HG02571 (cell line): ENCODE results near the gene CACNG7.
A peak's percentile ranks its signal among the peaks of the same experiment; 100 is the strongest.
"Not testable (repeated sequence)": the region's sequence is repeated elsewhere in the genome, so short reads cannot be mapped to it uniquely, and the experiment has no call there.

ENCODE experiments used
- ATAC-seq: cut with Tn5 transposase; IDR thresholded peaks from one replicate; pipeline ENCODE4 v1.9.1; 2021; ENCODE audit warnings: mild to moderate bottlenecking, moderate library complexity; ENCODE audit not compliant: unreplicated experiment

The CACNG7 gene, protein sequence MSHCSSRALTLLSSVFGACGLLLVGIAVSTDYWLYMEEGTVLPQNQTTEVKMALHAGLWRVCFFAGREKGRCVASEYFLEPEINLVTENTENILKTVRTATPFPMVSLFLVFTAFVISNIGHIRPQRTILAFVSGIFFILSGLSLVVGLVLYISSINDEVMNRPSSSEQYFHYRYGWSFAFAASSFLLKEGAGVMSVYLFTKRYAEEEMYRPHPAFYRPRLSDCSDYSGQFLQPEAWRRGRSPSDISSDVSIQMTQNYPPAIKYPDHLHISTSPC

DNA sequence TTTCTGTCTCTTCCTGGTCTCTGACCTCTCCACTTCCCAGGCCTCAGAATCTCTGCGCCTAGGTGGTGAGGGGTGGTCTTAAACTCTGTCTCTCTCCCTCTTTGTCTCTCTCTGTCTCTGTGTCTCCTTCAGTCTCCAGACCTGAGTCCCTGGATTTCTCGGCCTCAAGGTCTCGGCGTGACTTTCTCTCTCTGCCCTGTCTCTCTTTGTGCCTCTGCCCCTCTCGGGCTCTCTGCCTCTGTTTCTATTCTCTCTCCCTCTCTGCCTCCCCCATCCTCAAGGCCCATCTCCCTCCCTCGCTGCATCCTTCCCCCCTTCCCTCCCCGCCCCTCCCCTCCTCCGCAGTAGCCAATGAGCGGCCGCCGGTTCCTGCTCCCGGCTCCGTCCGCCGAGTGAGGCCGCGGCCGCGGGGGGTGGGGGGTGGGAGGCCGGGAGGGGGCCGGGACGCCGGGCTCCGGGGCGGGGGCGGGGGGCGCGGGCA, at the start of gene CACNG7:
TSS of gene CACNG7 (plus strand) at position 344 of the 481 bp plus-strand sequence. CDS start 3,554 bp downstream, outside the sequence.
- no peak for ATAC-seq

DNA sequence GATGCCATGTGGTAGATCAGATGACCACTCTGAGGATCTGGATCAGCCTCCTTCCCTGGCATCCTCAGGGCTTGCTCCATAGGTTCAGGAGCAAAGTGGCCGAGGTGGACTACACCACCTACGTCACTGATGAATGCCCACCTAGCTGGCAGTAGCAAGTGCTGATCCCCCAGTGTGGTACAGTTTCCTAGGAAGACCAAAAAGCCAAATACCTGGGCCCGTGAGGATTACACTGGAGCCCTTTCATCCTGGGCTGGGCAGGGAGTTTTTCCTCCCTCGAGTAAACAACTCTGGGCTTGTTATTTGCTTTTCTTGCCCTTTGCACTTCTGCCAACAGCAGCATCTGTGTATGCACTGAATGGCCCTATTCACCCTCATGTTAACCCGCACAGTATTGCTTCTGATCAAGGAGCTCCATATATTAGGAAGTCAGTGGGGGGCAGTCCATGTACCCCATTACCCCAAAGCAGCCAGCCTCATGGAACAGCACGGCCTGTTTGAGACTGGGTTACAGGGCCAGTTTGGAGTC, 44.7 kb upstream of the CACNG7 start:
- ATAC-seq = no peak

DNA sequence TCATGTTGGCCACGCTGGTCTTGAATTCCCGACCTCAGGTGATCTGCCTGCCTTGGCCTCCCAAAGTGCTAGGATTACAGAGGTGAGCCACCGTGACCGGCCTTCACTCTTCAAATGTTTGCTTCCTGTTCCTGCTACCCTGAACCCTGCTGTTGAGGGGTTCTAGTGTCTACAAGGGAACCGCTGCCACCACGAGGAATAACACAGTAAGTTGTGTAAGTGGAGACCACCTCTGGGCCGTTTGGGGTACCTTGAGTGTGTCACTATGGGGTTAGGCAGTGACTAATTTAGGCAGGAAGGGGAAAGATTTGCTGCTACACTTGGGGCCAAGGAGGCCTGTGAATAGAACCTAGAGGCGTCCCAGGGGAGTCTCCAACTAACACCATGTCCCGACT, 43.6 kb upstream of the CACNG7 start:
- ATAC-seq = no peak

DNA sequence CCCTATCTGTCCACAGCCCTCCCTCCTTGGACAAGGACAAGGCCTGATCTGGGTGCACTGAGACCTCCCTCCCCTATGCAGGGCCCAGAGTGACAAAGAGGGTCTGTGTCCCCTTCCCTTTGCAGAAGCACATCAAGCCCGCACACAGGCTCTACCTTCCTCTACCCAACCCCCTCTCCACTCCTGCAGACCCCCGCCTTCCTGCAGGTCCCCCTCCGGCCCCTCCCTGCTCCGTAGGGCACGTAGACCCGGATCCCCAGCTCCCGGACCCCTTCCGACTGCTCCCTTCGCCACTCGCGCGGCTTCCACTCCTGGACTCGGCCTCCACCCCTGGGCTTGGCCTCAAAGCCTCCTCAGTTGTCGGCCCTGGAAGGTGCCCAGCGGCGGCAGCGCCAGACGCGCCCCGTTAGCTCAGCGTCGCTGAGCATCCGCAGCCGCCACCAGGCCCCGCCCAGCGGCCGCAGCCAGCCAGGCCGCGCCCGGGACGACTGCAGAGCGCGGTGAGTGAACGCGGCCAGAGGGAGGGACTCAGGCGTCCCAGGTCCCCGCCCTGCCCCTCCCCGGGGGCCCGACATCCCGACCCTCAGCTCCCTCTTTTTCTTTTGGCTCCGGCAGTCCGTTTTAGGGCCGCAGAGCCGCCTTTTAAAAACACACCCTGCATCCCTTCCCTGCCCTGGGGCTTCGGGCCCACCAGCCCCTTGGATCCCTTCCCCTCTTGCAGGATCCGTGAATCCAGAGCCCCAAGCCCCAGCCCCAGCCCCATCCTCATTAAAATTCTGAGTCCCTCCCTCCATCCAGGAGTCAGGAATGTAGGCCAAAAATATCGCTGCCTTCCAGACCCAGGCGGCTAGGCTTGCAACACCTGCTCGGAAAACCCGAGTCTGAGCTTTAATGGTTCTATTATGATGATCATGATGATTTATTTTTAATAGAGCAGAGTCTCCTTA, 42.9 kb upstream of the CACNG7 start:
- no peak for ATAC-seq

DNA sequence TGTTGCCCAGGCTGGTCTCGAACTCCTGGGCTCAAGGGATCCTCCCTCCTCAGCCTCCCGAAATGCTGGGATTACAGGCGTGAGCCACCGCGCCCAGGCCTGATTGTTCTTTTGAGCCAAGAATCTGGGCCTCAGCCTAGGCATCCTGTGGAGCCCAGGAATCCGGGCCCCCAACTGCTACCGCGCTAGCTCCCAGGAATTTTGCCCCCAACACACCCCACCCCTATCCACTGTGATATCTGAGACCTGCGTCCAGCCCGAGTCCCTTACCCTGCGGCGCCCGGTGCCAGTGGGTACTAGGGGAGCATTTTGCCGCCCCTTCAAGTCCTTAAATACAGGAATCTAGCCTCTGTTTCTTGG, 42.2 kb upstream of the CACNG7 start:
- ATAC-seq = no peak

DNA sequence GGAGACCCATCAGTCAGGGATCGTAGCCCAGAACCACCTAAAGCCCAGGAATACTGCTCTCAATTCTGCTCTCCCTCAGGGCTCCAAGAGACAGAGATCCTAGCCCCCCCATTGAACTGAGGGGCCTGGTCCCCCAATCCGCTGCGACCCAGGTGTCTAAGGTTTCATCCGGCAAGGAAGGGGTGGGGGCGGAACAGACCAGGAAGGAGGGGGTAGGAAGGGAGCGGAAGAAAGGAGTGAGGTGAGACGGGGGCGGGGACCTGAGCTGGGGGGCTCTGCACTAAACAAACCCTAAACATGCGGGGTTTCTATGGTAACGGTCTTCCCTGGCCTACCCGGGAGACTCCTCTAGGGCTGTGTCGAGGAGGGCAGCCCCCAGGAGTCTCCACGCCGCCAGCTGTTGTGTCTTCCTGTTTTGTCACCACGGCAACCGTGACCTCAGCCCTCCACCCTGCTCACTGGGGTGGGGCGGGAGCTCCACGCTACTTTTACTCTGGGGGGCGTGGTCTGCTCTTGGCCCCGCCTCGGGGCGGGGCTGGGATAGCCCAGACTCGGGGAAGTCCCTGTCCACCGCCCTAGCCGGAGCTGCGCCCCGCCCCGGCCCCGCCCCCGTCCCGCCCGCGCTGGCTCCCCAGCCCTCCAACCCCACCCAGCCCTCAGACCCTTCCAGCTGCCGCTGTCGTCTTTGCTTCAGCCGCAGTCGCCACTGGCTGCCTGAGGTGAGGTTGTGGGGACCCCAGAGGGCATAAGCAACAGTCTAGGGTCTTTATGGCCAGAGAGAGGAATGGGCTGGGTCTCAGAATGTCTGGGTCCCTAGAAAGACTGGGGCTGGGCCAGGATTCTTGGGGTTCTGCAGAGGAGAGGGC, 41.6 kb upstream of the CACNG7 start, which contains the start of gene MYADM:
TSS of gene MYADM (plus strand) at position 659 of the 866 bp plus-strand sequence. CDS start 5,647 bp downstream, outside the sequence.
- ATAC-seq = peak; percentile 58

DNA sequence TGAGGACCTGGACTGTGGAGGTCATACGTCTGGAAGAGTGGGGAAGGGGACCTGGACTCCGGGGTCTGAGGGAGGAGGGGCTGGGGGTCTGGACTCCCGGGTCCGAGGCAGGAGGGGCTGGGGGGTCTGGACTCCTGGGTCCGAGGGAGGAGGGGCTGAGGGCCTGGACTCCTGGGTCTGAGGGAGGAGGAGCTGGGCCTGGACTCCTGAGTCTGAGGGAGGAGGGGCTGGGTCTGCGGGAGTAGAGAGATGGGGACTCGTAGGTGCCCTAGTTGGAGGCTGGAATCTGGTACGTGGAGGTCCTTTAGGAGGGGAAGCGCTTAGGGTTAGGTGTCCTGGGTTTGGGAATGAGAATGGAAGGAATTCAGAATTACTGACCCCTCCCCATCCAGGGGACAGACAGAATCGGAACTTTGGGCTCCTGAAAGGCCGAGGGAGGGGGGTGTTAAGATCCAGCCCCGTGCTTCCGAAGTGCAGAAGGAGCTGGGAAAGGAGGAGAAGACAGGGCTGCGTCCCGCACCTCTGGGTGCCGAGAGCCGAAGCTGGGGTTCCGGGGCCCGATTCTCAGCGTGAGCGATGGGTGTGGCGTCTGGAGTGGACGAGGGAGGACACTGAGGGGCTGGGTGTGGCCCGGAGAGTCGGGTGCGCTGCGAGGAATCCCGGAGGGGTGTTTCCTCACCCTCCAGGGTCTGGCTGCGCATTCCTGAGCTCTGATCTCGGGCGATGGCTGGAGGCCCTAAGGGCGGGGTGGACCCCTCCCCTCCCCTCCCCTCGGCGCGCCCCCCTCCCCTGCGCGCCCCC, 40.8 kb upstream of the CACNG7 start:
- no peak for ATAC-seq

DNA sequence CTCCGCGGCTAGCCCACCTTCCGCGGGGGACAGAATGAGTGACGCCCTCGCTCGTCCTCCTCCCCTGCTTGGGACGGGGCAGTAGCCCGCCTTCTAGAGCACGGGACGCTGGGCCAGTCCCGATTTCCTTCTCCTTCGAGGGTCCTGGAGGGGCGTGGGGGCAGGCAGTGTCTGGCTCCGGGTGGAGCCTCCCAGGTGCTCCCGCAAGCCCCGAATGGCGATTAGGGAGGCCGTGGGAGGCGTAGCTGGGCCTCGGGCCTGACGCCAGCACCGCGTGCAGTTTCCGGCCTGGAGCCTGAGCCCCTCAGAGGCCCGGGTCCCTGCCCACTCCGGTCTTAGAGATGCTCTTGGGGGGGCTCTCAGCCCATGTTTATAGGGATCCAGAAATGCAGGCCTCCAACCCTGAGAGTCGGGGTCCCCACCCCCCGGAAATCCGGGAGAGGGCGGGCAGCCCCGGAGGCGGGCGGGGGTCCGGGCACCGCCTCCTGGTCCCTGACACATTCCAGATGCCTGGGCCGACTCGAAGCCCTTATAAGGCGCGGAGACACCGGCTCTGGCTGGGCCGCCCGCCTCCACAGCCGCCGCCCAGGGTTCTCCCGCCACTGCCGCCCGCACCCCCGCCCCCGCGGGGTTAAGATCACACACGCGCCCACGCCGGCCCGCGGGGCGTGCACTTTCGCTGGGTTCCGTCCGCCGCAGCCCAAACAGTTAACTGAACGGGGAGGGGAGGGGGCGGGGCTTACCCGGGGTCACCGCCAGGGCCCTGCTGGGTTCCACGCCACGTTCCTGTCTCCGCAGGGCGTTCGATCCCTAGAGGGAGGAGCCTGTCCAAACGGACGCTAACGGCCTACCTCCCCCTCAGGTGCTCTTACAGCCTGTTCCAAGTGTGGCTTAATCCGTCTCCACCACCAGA, 39.9 kb upstream of the CACNG7 start:
- ATAC-seq = peak; percentile 33

DNA sequence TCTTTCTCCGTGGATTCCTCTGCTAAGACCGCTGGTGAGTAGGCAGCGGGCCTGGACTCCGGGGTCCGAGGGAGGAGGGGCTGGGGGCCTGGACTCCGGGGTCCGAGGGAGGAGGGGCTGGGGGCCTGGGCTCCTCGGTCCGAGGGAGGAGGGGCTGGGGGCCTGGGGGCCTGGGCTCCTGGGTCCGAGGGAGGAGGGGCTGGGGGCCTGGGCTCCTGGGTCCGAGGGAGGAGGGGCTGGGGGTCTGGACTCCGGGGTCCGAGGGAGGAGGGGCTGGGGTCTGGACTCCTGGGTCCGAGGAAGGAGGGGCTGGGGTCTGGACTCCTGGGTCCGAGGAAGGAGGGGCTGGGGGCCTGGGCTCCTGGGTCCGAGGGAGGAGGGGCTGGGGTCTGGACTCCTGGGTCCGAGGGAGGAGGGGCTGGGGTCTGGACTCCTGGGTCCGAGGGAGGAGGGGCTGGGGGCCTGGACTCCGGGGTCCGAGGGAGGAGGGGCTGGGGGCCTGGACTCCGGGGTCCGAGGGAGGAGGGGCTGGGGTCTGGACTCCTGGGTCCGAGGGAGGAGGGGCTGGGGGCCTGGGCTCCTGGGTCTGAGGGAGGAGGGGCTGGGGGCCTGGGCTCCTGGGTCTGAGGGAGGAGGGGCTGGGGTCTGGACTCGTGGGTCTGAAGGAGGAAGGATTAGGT, 39.1 kb upstream of the CACNG7 start:
- ATAC-seq = not testable (repeated sequence)

DNA sequence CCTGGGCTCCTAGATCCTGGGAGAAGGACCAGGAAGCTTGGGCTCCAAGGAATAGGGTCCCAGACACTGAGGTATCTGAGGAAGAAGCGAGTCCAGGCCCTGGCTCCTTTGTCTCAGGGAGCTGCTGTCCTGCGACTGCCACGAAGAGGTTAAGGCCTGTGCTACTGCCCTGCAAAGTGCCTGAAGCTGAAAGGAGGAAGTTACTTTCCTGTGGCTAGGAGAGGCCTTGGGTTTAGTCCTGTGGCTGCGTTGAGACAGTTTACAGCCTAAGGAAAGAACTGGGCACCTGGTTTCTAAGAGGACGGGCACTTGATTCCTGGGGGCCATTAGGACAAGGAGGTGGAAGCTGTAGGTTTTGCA, 38.6 kb upstream of the CACNG7 start:
- ATAC-seq = no peak

DNA sequence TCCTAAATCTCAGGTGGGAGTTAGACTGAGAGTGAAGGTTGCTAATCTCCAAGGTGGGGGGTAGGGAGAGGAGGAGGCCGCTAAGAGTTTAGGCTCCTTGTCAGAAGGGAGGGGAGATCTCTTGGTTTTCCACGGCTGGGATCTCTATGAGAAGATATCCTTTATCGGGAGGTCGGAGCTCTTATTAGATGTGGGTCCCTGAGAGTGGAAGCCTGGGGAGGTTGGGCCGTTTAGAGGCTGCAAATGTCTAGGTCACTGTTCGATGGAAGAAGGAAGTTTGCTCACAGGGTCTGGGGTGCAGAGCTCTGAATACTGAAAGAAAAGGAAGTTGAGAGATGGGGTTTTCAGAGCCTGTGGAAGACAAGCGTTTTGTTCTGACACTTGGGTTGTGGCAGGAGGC, 37.6 kb upstream of the CACNG7 start:
- ATAC-seq = no peak

DNA sequence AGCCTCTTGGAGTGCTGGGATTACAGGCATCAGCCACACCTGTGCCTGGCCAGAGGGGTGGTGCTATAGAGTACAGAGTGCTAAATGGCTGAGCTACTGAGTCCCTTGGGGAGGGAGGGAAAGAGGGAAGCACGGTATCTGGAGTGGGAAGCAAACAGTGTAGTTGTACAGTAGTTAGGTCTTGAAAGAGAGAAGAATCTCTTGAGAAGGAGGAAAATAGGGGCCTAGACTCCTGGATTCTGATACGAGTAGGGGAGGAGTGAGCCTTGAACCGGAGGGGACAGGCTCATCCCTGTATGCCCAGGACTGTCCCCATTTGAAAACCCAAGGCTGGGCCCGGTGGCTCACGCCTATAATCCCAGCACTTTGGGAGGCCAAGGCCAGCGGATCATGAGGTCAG, 36.3 kb upstream of the CACNG7 start:
- ATAC-seq = no peak

DNA sequence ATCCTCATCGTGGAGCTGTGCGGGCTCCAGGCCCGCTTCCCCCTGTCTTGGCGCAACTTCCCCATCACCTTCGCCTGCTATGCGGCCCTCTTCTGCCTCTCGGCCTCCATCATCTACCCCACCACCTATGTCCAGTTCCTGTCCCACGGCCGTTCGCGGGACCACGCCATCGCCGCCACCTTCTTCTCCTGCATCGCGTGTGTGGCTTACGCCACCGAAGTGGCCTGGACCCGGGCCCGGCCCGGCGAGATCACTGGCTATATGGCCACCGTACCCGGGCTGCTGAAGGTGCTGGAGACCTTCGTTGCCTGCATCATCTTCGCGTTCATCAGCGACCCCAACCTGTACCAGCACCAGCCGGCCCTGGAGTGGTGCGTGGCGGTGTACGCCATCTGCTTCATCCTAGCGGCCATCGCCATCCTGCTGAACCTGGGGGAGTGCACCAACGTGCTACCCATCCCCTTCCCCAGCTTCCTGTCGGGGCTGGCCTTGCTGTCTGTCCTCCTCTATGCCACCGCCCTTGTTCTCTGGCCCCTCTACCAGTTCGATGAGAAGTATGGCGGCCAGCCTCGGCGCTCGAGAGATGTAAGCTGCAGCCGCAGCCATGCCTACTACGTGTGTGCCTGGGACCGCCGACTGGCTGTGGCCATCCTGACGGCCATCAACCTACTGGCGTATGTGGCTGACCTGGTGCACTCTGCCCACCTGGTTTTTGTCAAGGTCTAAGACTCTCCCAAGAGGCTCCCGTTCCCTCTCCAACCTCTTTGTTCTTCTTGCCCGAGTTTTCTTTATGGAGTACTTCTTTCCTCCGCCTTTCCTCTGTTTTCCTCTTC, 35.1 kb upstream of the CACNG7 start:
- ATAC-seq = no peak

DNA sequence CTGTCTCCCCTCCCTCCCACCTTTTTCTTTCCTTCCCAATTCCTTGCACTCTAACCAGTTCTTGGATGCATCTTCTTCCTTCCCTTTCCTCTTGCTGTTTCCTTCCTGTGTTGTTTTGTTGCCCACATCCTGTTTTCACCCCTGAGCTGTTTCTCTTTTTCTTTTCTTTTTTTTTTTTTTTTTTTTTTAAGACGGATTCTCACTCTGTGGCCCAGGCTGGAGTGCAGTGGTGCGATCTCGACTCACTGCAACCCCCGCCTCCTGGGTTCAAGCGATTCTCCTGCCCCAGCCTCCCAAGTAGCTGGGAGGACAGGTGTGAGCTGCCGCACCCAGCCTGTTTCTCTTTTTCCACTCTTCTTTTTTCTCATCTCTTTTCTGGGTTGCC, 34.5 kb upstream of the CACNG7 start:
- no peak for ATAC-seq

DNA sequence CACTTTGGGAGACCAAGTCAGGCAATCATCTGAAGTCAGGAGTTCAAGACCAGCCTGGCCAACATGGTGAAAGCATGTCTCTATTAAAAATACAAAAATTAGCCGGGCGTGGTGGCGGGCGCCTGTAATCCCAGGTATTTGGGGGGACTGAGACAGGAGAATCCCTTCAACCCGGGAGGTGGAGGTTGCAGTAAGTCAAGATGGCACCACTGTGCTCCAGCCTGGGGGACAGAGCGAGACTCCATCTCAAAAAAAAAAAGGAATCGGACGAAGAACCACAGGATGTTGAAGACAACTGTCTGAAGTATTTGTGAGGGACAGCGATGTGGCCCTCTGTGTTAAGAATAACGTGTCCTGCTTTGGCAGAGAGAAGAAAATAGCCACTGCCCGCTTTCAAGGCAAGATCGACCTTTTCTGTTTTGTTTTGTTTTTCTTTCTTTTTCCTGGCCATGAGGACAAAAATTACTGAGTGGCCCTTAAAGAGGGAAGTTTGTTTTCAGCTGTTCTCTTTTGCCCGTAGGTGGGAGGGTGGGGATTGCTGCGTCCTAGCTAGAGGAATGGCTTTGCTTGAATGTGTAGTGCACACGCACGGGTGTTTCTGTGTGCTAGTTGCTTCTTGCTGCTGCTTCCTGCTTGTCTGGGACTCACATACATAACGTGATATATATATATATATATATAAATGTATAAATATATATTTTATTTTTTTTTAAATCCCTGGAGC, 33.3 kb upstream of the CACNG7 start:
- ATAC-seq = no peak

DNA sequence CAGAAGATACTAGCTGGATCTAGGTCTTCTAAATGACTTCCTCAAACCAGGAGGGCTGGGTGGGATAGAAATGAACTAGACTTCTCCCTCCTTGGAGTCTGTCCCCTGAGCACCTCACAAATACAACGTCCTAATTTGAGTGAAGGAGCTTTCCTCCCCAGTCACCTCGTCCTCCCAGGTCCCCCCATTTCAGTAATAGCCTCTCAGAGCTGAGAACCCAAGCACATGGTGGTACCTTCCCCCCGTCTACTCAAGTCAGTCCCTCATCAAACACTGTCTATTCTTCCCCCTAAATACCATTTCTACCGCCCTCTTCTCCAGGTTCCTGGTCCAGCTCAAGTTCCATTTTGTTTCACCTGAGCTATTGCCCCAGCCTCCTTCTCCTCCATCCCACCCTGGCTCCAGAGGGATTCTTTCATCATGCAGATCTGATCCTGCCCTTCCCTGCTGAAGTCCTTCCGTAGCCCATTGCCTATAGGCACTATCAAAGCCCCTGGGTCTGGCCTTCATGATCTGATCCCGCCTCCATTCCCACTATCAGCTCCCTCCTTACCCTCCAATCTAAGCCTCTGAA, 32.3 kb upstream of the CACNG7 start:
- ATAC-seq = no peak
